WTC11 (cell line): ENCODE data around the gene GIGYF2. TPM values are rescaled to one million over a fixed set of nuclear protein-coding genes. Genes with fewer than 3 reads are reported as not detected.

Experiments
- ATAC-seq: fragments of 200-7000 bp; cut with Tn5 transposase; 2 replicates; pipeline ENCODE4 v1.10.0; 2021; ENCODE audit warnings: mild to moderate bottlenecking, moderate library complexity
- CTCF ChIA-PET: fragments of 300-600 bp; sonication (Branson Sonifier 250); formaldehyde crosslinking; loops from one replicate; lab custom pipeline; 2021; ENCODE audit warnings: antibody characterized with exemption; lab: Charles Lee
- POLR2A ChIA-PET: fragments of 350-600 bp; sonication (Branson Sonifier 250); formaldehyde crosslinking; loops from one replicate; lab custom pipeline; 2021; ENCODE audit warnings: antibody characterized with exemption; lab: Charles Lee
- DNase-seq: peaks from one replicate; pipeline ENCODE4 v3.0.0; 2021; ENCODE audit warnings: low spot score
- H3K27ac Mint-ChIP-seq: 2 replicates; pipeline ENCODE4 v1.8.0; 2021; ENCODE audit warnings: mixed read lengths
- H3K27me3 Mint-ChIP-seq: 2 replicates; pipeline ENCODE4 v1.8.0; 2021; ENCODE audit warnings: low read depth, mild to moderate bottlenecking, moderate library complexity, mixed read lengths
- H3K36me3 Mint-ChIP-seq: 2 replicates; pipeline ENCODE4 v1.8.0; 2021; ENCODE audit warnings: mixed read lengths
- H3K4me1 Mint-ChIP-seq: 2 replicates; pipeline ENCODE4 v1.8.0; 2022; ENCODE audit warnings: mixed read lengths
- H3K4me3 Mint-ChIP-seq: 2 replicates; pipeline ENCODE4 v1.8.0; 2021; ENCODE audit warnings: mild to moderate bottlenecking, moderate library complexity, mixed read lengths
- H3K9me3 Mint-ChIP-seq: 2 replicates; pipeline ENCODE4 v1.8.0; 2021; ENCODE audit warnings: mixed read lengths
- ARID4B ChIP-seq: sonication (generic); formaldehyde crosslinking; IDR thresholded peaks from 2 replicates; pipeline ENCODE4 v1.8.0; 2023; ENCODE audit warnings: missing genetic modification reagents, mild to moderate bottlenecking, borderline replicate concordance
- ATF2 ChIP-seq: sonication (generic); formaldehyde crosslinking; IDR thresholded peaks from 2 replicates; pipeline ENCODE4 v1.8.1; 2022; ENCODE audit warnings: low read depth, missing genetic modification reagents, borderline replicate concordance
- ATF3 ChIP-seq: sonication (generic); formaldehyde crosslinking; conservative IDR thresholded peaks from 2 replicates; pipeline ENCODE4 v1.8.1; 2022; ENCODE audit warnings: mild to moderate bottlenecking, missing genetic modification reagents
- FOXJ3 ChIP-seq: sonication (generic); formaldehyde crosslinking; IDR thresholded peaks from 2 replicates; pipeline ENCODE4 v1.9.0; 2021; ENCODE audit warnings: missing genetic modification reagents, mild to moderate bottlenecking, borderline replicate concordance
- IRF2 ChIP-seq: sonication (generic); formaldehyde crosslinking; IDR thresholded peaks from 2 replicates; pipeline ENCODE4 v1.8.0; 2022; ENCODE audit warnings: low read depth, missing genetic modification reagents, borderline replicate concordance
- MXD4 ChIP-seq: fragments of 250-450 bp; sonication (Bioruptor Pico); IDR thresholded peaks from 2 replicates; pipeline ENCODE4 v1.8.0; 2021; ENCODE audit warnings: mild to moderate bottlenecking, moderate library complexity, borderline replicate concordance
- NR3C1 ChIP-seq: sonication (generic); formaldehyde crosslinking; conservative IDR thresholded peaks from 2 replicates; pipeline ENCODE4 v1.8.1; 2023; ENCODE audit warnings: low read depth, mild to moderate bottlenecking, missing genetic modification reagents
- TEAD1 ChIP-seq: sonication (generic); formaldehyde crosslinking; IDR thresholded peaks from 2 replicates; pipeline ENCODE4 v1.8.0; 2022; ENCODE audit warnings: mild to moderate bottlenecking, missing genetic modification reagents
- TP53 ChIP-seq: sonication (generic); formaldehyde crosslinking; IDR thresholded peaks from 2 replicates; pipeline ENCODE4 v1.8.1; 2023; ENCODE audit warnings: mild to moderate bottlenecking, missing genetic modification reagents
- ZNF121 ChIP-seq: sonication (generic); formaldehyde crosslinking; IDR thresholded peaks from 2 replicates; pipeline ENCODE4 v1.8.0; 2023; ENCODE audit warnings: missing genetic modification reagents
- total RNA-seq: library from RNA; stranded (reverse); gene quantifications from 3 replicates; pipeline ENCODE4 v1.2.3, GENCODE V29; 2021
- TF ChIP-seq, protein P1 (sequence below): sonication (generic); formaldehyde crosslinking; IDR thresholded peaks from 2 replicates; pipeline ENCODE4 v1.8.0; 2023; ENCODE audit warnings: missing genetic modification reagents
- TF ChIP-seq, protein P2 (sequence below): sonication (generic); formaldehyde crosslinking; IDR thresholded peaks from 2 replicates; pipeline ENCODE4 v1.8.1; 2022; ENCODE audit warnings: low read depth, mild to moderate bottlenecking, moderate library complexity, missing genetic modification reagents, borderline replicate concordance

The GIGYF2 gene
- total RNA-seq, 1 experiment from 2014 or later: 53.1 TPM

- POLR2A ChIA-PET: no interaction called here
- TF ChIP-seq TEAD1 (CRISPR knock-in tag) (no peak), ARID4B (CRISPR knock-in tag) (no peak), TP53 (CRISPR knock-in tag) (no peak), ATF2 (CRISPR knock-in tag) (no peak), NR3C1 (no peak), MXD4 (CRISPR knock-in tag) (no peak)
- ATAC-seq (no peak), DNase-seq (no peak)
- H3K4me1 Mint-ChIP-seq: no peaks in the 10 kb centered on the region
- no peaks in the 10 kb centered on the region; the same call in 1 of the 2 replicates for H3K27me3 Mint-ChIP-seq
- peaks cover 30% of the 10 kb centered on the region for H3K36me3 Mint-ChIP-seq
- H3K27ac Mint-ChIP-seq: no peak overlapping the region
- CTCF ChIA-PET: no interaction called here
- H3K9me3 Mint-ChIP-seq: no peaks in the 10 kb centered on the region
- H3K4me3 Mint-ChIP-seq: no peak overlapping the region
These were observed 70.7 kb downstream of the GIGYF2 start for GRCh38 chr2:232767866-232768265.

DNA sequence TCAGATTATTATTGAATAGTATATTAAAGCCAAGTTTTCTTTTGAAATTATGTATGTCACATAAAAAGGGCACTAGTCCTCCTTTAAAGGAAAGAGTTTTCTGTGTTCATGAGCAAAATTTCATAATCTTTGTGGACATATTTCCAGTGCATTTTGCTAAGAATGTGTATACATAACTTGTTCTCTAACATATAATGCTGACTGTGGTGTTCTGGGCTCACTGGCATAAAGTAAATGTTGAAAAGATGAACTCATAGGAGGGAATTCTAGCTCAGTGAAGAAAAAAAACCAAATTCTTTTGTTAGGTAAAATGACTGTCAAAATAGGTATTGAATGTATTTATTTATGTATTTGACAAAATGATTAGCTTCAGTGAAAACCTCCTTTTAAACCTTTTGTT is 73.1 kb downstream of the GIGYF2 start:
- TF ChIP-seq IRF2 (CRISPR knock-in tag) (no peak), NR3C1 (no peak), ARID4B (CRISPR knock-in tag) (no peak), ZNF121 (no peak), FOXJ3 (CRISPR knock-in tag) (no peak), ATF3 (CRISPR knock-in tag) (no peak)
- TF ChIP-seq, protein P1, sequence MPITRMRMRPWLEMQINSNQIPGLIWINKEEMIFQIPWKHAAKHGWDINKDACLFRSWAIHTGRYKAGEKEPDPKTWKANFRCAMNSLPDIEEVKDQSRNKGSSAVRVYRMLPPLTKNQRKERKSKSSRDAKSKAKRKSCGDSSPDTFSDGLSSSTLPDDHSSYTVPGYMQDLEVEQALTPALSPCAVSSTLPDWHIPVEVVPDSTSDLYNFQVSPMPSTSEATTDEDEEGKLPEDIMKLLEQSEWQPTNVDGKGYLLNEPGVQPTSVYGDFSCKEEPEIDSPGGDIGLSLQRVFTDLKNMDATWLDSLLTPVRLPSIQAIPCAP (CRISPR knock-in tag): no peak
- TF ChIP-seq, protein P2, sequence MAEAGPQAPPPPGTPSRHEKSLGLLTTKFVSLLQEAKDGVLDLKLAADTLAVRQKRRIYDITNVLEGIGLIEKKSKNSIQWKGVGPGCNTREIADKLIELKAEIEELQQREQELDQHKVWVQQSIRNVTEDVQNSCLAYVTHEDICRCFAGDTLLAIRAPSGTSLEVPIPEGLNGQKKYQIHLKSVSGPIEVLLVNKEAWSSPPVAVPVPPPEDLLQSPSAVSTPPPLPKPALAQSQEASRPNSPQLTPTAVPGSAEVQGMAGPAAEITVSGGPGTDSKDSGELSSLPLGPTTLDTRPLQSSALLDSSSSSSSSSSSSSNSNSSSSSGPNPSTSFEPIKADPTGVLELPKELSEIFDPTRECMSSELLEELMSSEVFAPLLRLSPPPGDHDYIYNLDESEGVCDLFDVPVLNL: no peak
- ATAC-seq: no peak
- H3K27me3 Mint-ChIP-seq: no peaks in the 10 kb centered on the region; the same call in 1 of the 2 replicates
- no peaks in the 10 kb centered on the region for H3K4me1 Mint-ChIP-seq
- no peak overlapping the region for H3K27ac Mint-ChIP-seq
- no peak overlapping the region for H3K4me3 Mint-ChIP-seq
- ChIA-PET CTCF (no interaction called here), POLR2A (no interaction called here)
- no peak for DNase-seq
- H3K9me3 Mint-ChIP-seq: no peaks in the 10 kb centered on the region
- H3K36me3 Mint-ChIP-seq: peaks cover 25% of the 10 kb centered on the region
